GM19455 (cell line): ENCODE data around the gene CHTF18.
"Not testable (repeated sequence)": the region's sequence is repeated elsewhere in the genome, so short reads cannot be mapped to it uniquely, and the experiment has no call there.

ENCODE experiments used
- ATAC-seq: cut with Tn5 transposase; IDR thresholded peaks from one replicate; pipeline ENCODE4 v1.9.1; 2021; ENCODE audit not compliant: unreplicated experiment

Gene CHTF18

GRCh38 chr16:775236-775796 is 13.1 kb upstream of the CHTF18 start:
- no peak for ATAC-seq

GRCh38 chr16:776298-776697 is 12.1 kb upstream of the CHTF18 start:
- ATAC-seq, result not testable (repeated sequence)

DNA sequence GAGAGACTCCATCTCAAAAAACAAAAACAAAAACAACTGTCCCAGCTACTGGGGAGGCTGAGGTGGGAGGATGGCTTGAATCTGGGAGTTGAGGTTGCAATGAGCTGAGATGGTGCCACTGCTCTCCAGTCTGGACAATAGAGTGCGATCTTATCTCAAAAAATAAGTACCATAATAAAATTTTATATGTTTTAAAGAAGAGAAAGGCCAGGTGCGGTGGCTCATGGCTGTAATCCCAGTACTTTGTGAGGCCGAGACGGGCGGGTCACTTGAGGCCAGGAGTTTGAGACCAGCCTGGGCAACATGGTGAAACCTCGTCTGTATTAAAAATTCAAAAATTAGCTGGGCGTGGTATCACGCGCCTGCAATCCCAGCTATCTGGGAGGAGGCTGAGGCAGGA is 11.6 kb upstream of the CHTF18 start:
- ATAC-seq, result no peak

GRCh38 chr16:777826-778225 is 10.6 kb upstream of the CHTF18 start:
- no peak for ATAC-seq

- no peak for ATAC-seq
Observed at GRCh38 chr16:778447-778846, 10.0 kb upstream of the CHTF18 start.

- no peak for ATAC-seq
Observed at GRCh38 chr16:778909-779527, 9.4 kb upstream of the CHTF18 start.

GRCh38 chr16:779561-779960 is 8.9 kb upstream of the CHTF18 start:
- no peak for ATAC-seq

DNA sequence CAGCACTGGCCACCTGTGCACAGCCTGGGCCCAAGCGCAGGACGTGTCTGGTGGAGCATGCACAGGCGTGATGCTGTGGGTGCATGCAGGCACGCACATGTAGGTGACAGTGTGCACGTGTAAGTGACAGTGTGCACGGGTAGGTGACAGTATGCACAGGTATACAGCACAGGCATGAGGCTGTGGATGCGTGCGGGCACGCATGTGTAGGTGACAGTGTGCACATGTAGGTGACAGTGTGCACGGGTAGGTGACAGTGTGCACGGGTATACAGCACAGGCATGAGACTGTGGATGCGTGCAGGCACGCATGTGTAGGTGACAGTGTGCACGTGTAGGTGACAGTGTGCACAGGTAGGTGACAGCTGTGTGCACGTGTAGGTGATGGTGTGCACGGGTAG is 8.1 kb upstream of the CHTF18 start:
- ATAC-seq, result no peak

GRCh38 chr16:781346-782010 is 6.9 kb upstream of the CHTF18 start:
- ATAC-seq, result no peak

GRCh38 chr16:782258-782657 is 6.2 kb upstream of the CHTF18 start:
- ATAC-seq, result no peak

- ATAC-seq, result no peak
Observed at GRCh38 chr16:782766-783403, 5.5 kb upstream of the CHTF18 start.

DNA sequence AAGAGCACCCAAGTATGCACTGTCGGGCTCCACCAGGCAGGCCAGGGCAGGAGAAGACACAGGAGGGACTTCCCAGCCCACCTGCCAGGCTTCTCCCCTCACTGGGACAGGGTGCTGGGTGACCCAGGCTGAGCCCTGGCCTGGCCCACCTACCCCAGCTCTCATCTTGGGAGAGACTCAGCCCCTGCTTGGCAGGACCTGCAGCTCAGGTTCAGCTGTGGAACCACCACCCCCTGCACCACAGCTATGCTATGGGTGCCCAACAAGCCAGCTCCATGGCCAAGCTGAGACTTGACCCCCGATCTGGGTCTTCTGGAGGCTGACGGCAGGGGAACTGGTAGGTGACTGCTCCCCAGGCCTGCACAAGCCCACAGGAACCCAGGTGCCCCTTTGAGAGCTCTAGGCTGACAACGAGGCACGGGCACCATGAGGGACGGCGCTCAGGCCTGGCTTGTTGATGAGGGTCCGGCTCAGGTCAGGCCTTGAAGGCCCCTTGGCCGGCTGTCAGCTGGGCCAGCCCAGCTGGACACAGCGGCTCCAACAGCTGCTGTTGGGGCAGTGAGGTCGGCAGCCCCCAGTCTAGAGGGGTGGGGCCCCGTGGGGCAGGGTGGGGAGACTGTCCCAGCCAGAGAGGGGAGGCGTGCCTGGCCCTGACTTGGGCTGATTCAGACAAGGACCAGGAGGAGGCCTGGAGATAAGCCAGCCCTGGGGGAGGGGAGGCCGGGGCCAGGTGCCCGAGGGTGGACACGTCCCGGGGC is 4.8 kb upstream of the CHTF18 start:
- no peak for ATAC-seq

GRCh38 chr16:784431-784830 is 4.0 kb upstream of the CHTF18 start:
- ATAC-seq, result no peak

- ATAC-seq, result no peak
Observed at GRCh38 chr16:785563-786535, 2.6 kb upstream of the CHTF18 start.

DNA sequence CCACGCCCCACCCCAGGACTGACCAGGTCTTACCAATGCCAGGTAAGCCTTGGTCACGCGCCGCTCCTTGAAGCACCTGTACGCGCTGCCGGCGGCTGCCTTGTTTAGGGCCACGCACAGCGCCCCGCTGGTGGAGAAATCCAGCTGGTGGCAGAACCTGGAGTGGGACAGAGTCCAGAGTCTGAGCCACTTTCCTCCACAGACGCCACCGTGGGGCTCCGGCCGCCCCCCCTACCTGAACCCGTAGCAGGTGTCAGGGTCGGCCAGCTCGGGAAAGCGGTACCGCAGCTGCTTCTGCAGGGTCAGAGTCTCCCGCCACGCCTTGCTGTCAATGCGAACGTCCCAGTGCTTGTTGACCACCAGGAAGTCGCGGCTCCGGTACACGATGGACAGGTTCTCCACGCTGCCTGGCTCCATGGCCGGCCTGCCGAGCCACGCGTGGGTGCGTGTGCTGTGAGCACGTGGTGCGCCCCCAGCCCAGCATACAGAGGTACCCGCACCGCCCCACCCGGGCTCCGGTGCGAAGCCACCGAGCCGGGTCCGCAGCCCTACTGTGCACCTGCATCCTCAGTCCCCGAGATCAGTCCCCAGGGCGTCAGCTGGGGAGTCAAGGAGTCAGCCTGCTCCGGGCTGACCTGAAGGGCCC is 976 bp upstream of the CHTF18 start:
- ATAC-seq, result peak; percentile 3

DNA sequence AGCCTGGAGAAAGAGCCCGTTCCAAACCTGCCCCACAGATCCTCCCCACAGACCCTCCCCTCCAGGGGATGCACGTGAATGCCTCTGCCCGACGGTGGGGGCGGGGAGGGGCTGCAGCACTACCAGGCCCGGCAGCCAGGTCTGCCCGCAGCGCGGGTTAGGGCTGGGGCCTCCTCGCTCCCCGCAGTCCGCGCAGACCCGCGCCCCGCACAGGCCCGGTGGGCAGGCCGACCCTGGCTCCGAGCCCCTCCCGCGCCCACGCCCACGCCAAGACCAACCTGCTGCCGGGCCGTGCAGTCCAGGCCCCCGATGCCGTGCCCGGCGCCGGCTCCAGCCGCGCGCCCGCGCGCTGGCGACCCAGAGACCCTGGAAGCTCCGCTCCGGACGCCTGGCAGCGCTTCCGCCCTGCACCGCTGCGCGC is 432 bp upstream of the CHTF18 start, which contains the start of gene RPUSD1:
TSS of gene RPUSD1 (minus strand) at position 404 of the 421 bp plus-strand sequence. CDS start 644 bp downstream, outside the sequence.
- no peak for ATAC-seq

DNA sequence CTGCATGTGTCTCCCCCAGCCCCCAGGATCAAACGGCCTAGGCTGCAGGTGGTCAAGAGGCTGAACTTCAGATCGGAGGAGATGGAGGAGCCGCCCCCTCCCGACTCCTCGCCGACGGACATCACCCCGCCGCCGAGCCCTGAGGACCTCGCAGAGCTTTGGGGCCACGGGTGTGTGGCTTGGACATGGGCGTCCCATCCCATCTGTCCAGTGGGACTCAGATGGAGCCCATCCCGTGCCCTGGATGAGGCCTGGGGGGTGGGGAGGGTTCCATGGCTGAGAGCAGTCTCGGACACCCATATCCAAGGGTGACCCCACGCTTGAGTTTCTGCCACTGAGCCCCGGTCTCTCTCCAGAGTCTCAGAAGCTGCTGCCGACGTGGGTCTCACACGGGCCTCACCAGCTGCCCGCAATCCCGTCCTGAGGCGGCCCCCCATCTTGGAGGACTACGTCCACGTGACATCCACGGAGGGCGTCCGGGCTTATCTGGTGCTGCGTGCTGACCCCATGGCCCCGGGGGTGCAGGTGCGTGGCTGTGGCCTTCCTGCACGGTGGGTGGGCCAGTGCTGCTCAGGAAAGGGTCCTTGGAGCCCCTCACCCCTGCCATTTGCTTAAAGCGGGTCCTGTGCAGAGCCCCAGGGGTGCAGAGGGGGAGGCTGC is 901 bp downstream of the CHTF18 start:
- no peak for ATAC-seq

DNA sequence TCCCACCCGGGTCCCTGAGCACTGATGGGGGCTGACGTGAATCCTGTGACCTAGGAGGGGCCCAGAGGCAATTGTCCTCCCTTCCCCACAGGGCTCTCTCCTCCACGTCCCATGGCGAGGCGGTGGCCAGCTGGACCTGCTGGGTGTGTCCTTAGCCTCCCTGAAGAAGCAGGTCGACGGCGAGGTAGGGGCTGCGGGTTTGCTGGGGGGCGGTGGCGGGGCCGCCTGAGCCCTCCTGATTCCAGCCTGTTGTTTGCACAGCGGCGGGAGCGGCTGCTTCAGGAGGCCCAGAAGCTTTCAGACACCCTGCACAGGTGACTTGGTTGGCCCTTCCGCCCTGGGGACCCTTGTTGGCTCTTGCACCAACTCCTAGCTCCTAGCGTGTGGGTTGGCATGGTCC is 1.7 kb downstream of the CHTF18 start:
- ATAC-seq, result no peak

- ATAC-seq, result no peak
Observed at GRCh38 chr16:791131-791530, 2.7 kb downstream of the CHTF18 start.
